ENCODE measurements around the gene OR5F1. TPM values are rescaled to one million over a fixed set of nuclear protein-coding genes. Genes with fewer than 3 reads are reported as not detected.

OR5F1 gene
- total RNA-seq, 1 experiment from 2014 or later = not detected

GRCh38 chr11:55967914-55968313 lies 26.5 kb downstream of the OR5F1 start:
- H3K9me3 Mint-ChIP-seq (ENCODE audit: unreplicated experiment) = peaks cover 25% of the 10 kb centered on the region
- intact Hi-C loops (cut with micrococcal nuclease; ENCODE audit: unreplicated experiment) = no loop called here
- no peak overlapping the region for H3K27ac Mint-ChIP-seq (ENCODE audit: unreplicated experiment)
- H3K9me3 ChIP-seq = no peaks in the 10 kb centered on the region
- no peak overlapping the region for H3K4me3 Mint-ChIP-seq (ENCODE audit: unreplicated experiment)
- peaks cover 17% of the 10 kb centered on the region for H3K4me1 Mint-ChIP-seq (ENCODE audit: low read depth, unreplicated experiment)
- H3K36me3 Mint-ChIP-seq (ENCODE audit: insufficient read depth, unreplicated experiment) = no peaks in the 10 kb centered on the region
- ChIA-PET CTCF (no interaction called here), POLR2A (no interaction called here)
- DNase-seq = no peak
- H3K36me3 ChIP-seq (ENCODE audit: control insufficient read depth, insufficient read depth, low read length) = no peaks in the 10 kb centered on the region
- H3K27me3 Mint-ChIP-seq (ENCODE audit: insufficient read depth, unreplicated experiment) = no peaks in the 10 kb centered on the region
- H3K27me3 ChIP-seq (replicated peaks; ENCODE audit: control insufficient read depth, insufficient read depth, low read length) = no peaks in the 10 kb centered on the region; the same call in 1 of the 2 replicates
- peaks cover 10% of the 10 kb centered on the region for H3K4me1 ChIP-seq
- no peak for TF ChIP-seq CTCF (IDR thresholded peaks at IDR 0.05; ENCODE audit: insufficient read depth in 1 of 2, low read depth in 1 of 2, low read length in 1 of 2, severe bottlenecking in 1 of 2, unreplicated experiment in 1 of 2)
- H3K4me3 ChIP-seq (ENCODE audit: low read depth, low read length) = no peak overlapping the region
- no TSS peak for BruUV-seq (replicated peaks)

GRCh38 chr11:55966391-55966790 lies 28.0 kb downstream of the OR5F1 start:
- Histone ChIP-seq H3K4me1 (peaks cover 7% of the 10 kb centered on the region), H3K4me3 (ENCODE audit: low read depth, low read length) (no peak overlapping the region), H3K9me3 (no peaks in the 10 kb centered on the region), H3K27me3 (replicated peaks; ENCODE audit: control insufficient read depth, insufficient read depth, low read length) (no peaks in the 10 kb centered on the region; the same call in 1 of the 2 replicates), H3K36me3 (ENCODE audit: control insufficient read depth, insufficient read depth, low read length) (no peaks in the 10 kb centered on the region)
- Mint-ChIP-seq H3K36me3 (ENCODE audit: insufficient read depth, unreplicated experiment) (no peaks in the 10 kb centered on the region), H3K4me3 (ENCODE audit: unreplicated experiment) (no peak overlapping the region), H3K27me3 (ENCODE audit: insufficient read depth, unreplicated experiment) (no peaks in the 10 kb centered on the region), H3K27ac (ENCODE audit: unreplicated experiment) (no peak overlapping the region), H3K9me3 (ENCODE audit: unreplicated experiment) (peaks cover 22% of the 10 kb centered on the region), H3K4me1 (ENCODE audit: low read depth, unreplicated experiment) (peaks cover 26% of the 10 kb centered on the region)
- CTCF ChIA-PET = no interaction called here
- POLR2A ChIA-PET = no interaction called here
- intact Hi-C loops (cut with micrococcal nuclease; ENCODE audit: unreplicated experiment) = no loop called here
- DNase-seq = no peak
- TF ChIP-seq CTCF (IDR thresholded peaks at IDR 0.05; ENCODE audit: insufficient read depth in 1 of 2, low read depth in 1 of 2, low read length in 1 of 2, severe bottlenecking in 1 of 2, unreplicated experiment in 1 of 2) = no peak
- BruUV-seq (replicated peaks) = no TSS peak

GRCh38 chr11:55956521-55956920 lies 37.9 kb downstream of the OR5F1 start:
- ChIA-PET POLR2A (no interaction called here), CTCF (interaction anchor here (0.8 kb wide), 1 partner anchor 110 kb away, joined by 3 read pairs; no protein-coding TSS in a partner anchor)
- peaks cover 2% of the 10 kb centered on the region for H3K9me3 Mint-ChIP-seq (ENCODE audit: unreplicated experiment)
- no peak overlapping the region for H3K4me3 Mint-ChIP-seq (ENCODE audit: unreplicated experiment)
- no peaks in the 10 kb centered on the region for H3K27me3 Mint-ChIP-seq (ENCODE audit: insufficient read depth, unreplicated experiment)
- no peaks in the 10 kb centered on the region for H3K27me3 ChIP-seq (replicated peaks; ENCODE audit: control insufficient read depth, insufficient read depth, low read length)
- peak; percentile 72 to 74 for DNase-seq
- intact Hi-C loops (cut with micrococcal nuclease; ENCODE audit: unreplicated experiment) = loop anchor here (1.0 kb wide), 2 partner anchors 102 to 110 kb away; no protein-coding TSS in a partner anchor
- no peaks in the 10 kb centered on the region for H3K36me3 ChIP-seq (ENCODE audit: control insufficient read depth, insufficient read depth, low read length)
- no peak overlapping the region for H3K4me3 ChIP-seq (ENCODE audit: low read depth, low read length)
- peak overlapping the region; percentile 34 for H3K27ac Mint-ChIP-seq (ENCODE audit: unreplicated experiment)
- no peak for TF ChIP-seq CTCF (IDR thresholded peaks at IDR 0.05; ENCODE audit: insufficient read depth in 1 of 2, low read depth in 1 of 2, low read length in 1 of 2, severe bottlenecking in 1 of 2, unreplicated experiment in 1 of 2)
- peaks cover 6% of the 10 kb centered on the region for H3K36me3 Mint-ChIP-seq (ENCODE audit: insufficient read depth, unreplicated experiment)
- BruUV-seq (replicated peaks) = no TSS peak
- no peaks in the 10 kb centered on the region for H3K4me1 Mint-ChIP-seq (ENCODE audit: low read depth, unreplicated experiment)
- H3K4me1 ChIP-seq = peaks cover 11% of the 10 kb centered on the region; the same call in 1 of the 2 replicates
- peaks cover 5% of the 10 kb centered on the region; the same call in 1 of the 2 replicates for H3K9me3 ChIP-seq

All from Caco-2 (cell line).